ENCODE measurements around the gene APOE. TPM values are rescaled to one million over a fixed set of nuclear protein-coding genes. Genes with fewer than 3 reads are reported as not detected.
"Not testable (repeated sequence)": the region's sequence is repeated elsewhere in the genome, so short reads cannot be mapped to it uniquely, and the experiment has no call there.

Gene APOE
- polyA plus RNA-seq, 1 experiment: 2.8 TPM

DNA sequence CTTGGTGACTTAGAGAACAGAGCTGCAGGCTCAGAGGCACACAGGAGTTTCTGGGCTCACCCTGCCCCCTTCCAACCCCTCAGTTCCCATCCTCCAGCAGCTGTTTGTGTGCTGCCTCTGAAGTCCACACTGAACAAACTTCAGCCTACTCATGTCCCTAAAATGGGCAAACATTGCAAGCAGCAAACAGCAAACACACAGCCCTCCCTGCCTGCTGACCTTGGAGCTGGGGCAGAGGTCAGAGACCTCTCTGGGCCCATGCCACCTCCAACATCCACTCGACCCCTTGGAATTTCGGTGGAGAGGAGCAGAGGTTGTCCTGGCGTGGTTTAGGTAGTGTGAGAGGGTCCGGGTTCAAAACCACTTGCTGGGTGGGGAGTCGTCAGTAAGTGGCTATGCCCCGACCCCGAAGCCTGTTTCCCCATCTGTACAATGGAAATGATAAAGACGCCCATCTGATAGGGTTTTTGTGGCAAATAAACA lies 18.7 kb downstream of the APOE start:
- DNase-seq (ENCODE audit: low read depth): no peak
- POLR2A ChIA-PET: no interaction called here
- CTCF ChIA-PET: interaction anchor here (3.0 kb wide), 1 partner anchor 27 kb away, joined by 15 read pairs; no protein-coding TSS in a partner anchor
- no peak overlapping the region for H3K4me3 ChIP-seq (ENCODE audit: low read depth, low read length)
- H3K36me3 ChIP-seq (ENCODE audit: control insufficient read depth, insufficient read depth, low read length): no peaks in the 10 kb centered on the region
- TF ChIP-seq, protein P1, sequence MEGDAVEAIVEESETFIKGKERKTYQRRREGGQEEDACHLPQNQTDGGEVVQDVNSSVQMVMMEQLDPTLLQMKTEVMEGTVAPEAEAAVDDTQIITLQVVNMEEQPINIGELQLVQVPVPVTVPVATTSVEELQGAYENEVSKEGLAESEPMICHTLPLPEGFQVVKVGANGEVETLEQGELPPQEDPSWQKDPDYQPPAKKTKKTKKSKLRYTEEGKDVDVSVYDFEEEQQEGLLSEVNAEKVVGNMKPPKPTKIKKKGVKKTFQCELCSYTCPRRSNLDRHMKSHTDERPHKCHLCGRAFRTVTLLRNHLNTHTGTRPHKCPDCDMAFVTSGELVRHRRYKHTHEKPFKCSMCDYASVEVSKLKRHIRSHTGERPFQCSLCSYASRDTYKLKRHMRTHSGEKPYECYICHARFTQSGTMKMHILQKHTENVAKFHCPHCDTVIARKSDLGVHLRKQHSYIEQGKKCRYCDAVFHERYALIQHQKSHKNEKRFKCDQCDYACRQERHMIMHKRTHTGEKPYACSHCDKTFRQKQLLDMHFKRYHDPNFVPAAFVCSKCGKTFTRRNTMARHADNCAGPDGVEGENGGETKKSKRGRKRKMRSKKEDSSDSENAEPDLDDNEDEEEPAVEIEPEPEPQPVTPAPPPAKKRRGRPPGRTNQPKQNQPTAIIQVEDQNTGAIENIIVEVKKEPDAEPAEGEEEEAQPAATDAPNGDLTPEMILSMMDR (IDR thresholded peaks at IDR 0.05; ENCODE audit: insufficient read depth, low read depth, low read length): no peak
- H3K27me3 ChIP-seq (ENCODE audit: control insufficient read depth, insufficient read depth, low read length): no peaks in the 10 kb centered on the region; the same call in 1 of the 2 replicates

DNA sequence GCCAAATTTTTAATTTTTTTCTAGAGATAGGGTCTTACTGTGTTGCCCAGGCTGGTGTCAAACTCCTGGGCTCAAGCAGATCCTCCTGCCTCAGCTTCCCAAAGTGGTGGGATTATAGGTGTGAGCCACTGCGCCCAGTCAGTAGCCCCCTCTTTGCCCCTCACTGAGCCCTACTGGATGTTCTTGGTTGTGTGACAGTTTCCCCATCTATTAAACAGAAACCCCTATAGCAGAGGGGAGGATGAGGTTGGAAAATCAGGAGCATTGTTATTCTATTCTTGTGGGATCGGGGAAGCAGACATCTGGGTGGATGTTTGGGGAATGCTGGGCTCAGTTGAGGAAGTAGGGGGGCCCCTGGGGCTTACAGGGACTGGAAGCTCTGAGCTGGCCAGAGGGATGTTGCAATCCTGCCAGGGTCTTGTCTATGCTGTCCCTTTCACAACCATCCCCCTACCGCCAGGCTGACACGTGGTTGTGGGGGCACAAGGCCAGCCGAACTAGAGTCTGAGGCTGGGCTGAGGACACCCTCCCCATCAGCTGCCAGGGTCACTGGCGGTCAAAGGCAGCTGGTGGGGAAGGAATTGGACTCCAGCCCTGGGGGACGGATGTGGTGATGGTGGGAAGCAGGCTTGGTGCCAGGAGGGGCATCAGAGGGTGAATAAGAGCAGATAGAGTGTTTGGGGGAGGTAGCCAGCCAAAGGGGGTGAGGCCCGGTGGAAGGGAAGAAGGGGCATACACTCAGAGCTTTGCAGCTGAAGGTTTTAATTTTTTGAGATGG lies 19.7 kb downstream of the APOE start:
- POLR2A ChIA-PET: no interaction called here
- TF ChIP-seq, protein P1 (IDR thresholded peaks at IDR 0.05; ENCODE audit: insufficient read depth, low read depth, low read length): no peak
- Histone ChIP-seq H3K4me3 (ENCODE audit: low read depth, low read length) (no peak overlapping the region), H3K27me3 (ENCODE audit: control insufficient read depth, insufficient read depth, low read length) (no peaks in the 10 kb centered on the region; the same call in 1 of the 2 replicates), H3K36me3 (ENCODE audit: control insufficient read depth, insufficient read depth, low read length) (no peaks in the 10 kb centered on the region)
- CTCF ChIA-PET: interaction anchor here (1.0 to 3.0 kb wide), 5 partner anchors 10 to 26 kb away, joined by 3 to 15 read pairs (median 4); no protein-coding TSS in a partner anchor
- DNase-seq (ENCODE audit: low read depth): no peak

DNA sequence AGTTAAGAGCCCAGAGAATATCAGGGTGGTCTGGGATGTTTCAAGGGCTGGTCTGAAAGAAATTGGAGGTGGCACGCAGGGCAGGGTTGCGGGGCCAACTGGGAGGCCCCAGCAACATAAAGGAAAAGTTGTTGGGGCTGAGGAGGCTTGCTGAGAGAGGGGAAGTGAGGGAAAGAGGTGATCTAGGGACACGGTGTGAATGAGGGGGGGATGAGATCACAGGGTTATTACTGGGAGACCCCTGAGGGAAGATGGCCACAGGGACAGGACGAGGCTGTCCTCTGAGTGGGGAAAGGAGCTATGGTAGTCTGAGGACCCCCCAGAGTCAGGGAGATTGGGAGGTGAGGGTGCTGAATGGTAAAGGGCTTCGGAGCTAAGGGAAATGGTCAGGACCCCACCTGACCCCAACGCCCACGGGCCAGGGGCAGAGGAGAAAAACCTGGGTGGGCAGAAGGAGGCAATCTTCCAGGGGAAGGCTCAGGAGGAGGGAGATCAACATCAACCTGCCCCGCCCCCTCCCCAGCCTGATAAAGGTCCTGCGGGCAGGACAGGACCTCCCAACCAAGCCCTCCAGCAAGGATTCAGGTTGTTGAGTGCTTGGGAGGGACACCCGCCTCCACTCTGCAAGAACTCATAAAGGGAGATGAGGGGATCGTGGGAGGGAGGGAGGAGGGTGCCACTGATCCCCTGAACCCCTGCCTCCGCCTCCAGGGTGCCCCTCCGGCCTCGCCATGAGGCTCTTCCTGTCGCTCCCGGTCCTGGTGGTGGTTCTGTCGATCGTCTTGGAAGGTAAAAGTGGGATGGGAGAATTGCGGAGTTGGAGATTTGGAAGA lies 20.9 kb downstream of the APOE start:
- H3K4me3 ChIP-seq (ENCODE audit: low read depth, low read length); DNase-seq (ENCODE audit: low read depth); H3K27me3 ChIP-seq (ENCODE audit: control insufficient read depth, insufficient read depth, low read length); POLR2A ChIA-PET; H3K36me3 ChIP-seq (ENCODE audit: control insufficient read depth, insufficient read depth, low read length): not testable (repeated sequence)
- CTCF ChIA-PET: interaction anchor here (1.1 to 3.0 kb wide), 4 partner anchors 11 to 25 kb away, joined by 3 to 15 read pairs (median 4); no protein-coding TSS in a partner anchor

DNA sequence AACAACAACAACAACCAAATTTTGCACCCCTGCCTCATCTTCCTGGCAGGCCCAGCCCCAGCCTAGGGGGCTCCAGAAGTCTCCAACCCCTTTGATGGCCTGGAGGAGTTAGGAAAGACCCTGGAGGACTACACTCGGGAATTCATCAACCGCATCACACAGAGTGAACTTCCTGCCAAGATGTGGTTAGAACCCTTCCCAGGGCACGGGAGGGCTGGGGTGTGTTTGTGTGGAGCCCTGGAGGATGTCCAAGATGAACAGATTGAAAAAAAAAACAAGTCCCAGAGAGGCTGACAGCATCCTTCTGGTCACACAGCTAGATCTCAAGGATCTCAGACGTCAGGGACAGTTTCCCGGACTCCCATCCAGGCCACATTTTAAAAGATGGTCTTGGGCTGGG lies 22.1 kb downstream of the APOE start:
- ChIA-PET CTCF (no interaction called here), POLR2A (no interaction called here)
- no peaks in the 10 kb centered on the region; the same call in 1 of the 2 replicates for H3K27me3 ChIP-seq (ENCODE audit: control insufficient read depth, insufficient read depth, low read length)
- H3K4me3 ChIP-seq (ENCODE audit: low read depth, low read length): no peak overlapping the region
- DNase-seq (ENCODE audit: low read depth): no peak
- H3K36me3 ChIP-seq (ENCODE audit: control insufficient read depth, insufficient read depth, low read length): no peaks in the 10 kb centered on the region
- TF ChIP-seq, protein P1 (IDR thresholded peaks at IDR 0.05; ENCODE audit: insufficient read depth, low read depth, low read length): no peak

DNA sequence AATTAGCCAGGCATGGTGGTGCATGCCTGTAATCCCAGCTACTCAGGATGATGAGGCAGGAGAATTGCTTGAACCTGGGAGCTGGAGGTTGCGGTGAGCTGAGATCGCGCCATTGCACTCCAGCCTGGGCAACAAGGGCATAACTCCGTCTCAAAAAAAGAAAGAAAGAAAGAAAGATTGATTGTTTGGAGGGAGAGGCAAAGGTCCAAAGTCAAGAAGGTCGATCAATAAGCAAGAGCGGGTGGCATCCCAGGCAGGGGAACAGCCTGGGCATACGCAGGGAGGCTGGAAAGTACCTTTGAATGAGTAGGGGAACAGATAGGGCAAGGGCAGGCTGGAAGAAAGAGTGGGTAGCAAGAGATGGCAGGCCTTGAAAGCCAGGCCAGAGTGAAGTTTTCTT lies 24.5 kb downstream of the APOE start:
- H3K36me3 ChIP-seq (ENCODE audit: control insufficient read depth, insufficient read depth, low read length): no peaks in the 10 kb centered on the region
- POLR2A ChIA-PET: no interaction called here
- no peak for DNase-seq (ENCODE audit: low read depth)
- H3K27me3 ChIP-seq (ENCODE audit: control insufficient read depth, insufficient read depth, low read length): no peaks in the 10 kb centered on the region; the same call in 1 of the 2 replicates
- CTCF ChIA-PET: interaction anchor here (1.5 kb wide), 1 partner anchor 23 kb away, joined by 4 read pairs; no protein-coding TSS in a partner anchor
- H3K4me3 ChIP-seq (ENCODE audit: low read depth, low read length): no peak overlapping the region
- TF ChIP-seq, protein P1 (IDR thresholded peaks at IDR 0.05; ENCODE audit: insufficient read depth, low read depth, low read length): no peak
